Lower leg skin (tissue), 4 donors: Measurements from ENCODE around the gene ADGRV1. TPM values are rescaled to one million over a fixed set of nuclear protein-coding genes. Genes with fewer than 3 reads are reported as not detected.
"Not testable (repeated sequence)": the region's sequence is repeated elsewhere in the genome, so short reads cannot be mapped to it uniquely, and the experiment has no call there.

ENCODE experiments used
- DNase-seq, 2 donors: peaks; one replicate each; pipeline ENCODE4 v3.0.0-alpha.2; 2019; ENCODE audit warnings: low spot score in 2 of 2
- H3K4me3 ChIP-seq: fragments of 200-600 bp; sonication (generic); 2 replicates; pipeline ENCODE4 v1.5.1; 2017; ENCODE audit warnings: mild to moderate bottlenecking, low read depth; ENCODE audit not compliant: poor library complexity, severe bottlenecking
- POLR2A ChIP-seq, 2 donors: fragments of 450-650 bp; IDR thresholded peaks; one replicate each; pipeline ENCODE4 v1.6.1; 2016 to 2017; ENCODE audit warnings: antibody characterized with exemption in 2 of 2, mild to moderate bottlenecking in 1 of 2, moderate library complexity in 1 of 2
- WGBS, 2 donors: methylation state at CpG; one replicate each; pipeline ENCODE4 v1.1.5; 2018; 5-methylcytosine and 5-hydroxymethylcytosine counted together
- intact Hi-C: fragments of 100-400 bp; cut with DNase I; formaldehyde crosslinking; loops from one replicate; pipeline ENCODE4 v1.15.0; 2023; ENCODE audit warnings: low total_unique reads
- total RNA-seq, 4 donors: library from RNA; depleted of rRNA; stranded (reverse); fragments of >200 nt; gene quantifications; one replicate each; pipeline ENCODE4 v1.1.0, GENCODE V29; 2016
- TF ChIP-seq, protein P1 (sequence below), 3 donors: fragments of 450-650 bp; IDR thresholded peaks; one replicate each; pipeline ENCODE4 v1.5.1; 2016; ENCODE audit warnings: antibody characterized with exemption in 3 of 3, mild to moderate bottlenecking in 3 of 3, moderate library complexity in 2 of 3

ADGRV1 gene
- total RNA-seq, 4 donors from 2014 or later, result 1.2 to 4.0 (median 2.7) TPM

GRCh38 chr5:90682278-90682677, 123.7 kb downstream of the ADGRV1 start:
- intact Hi-C loops, result no loop called here
- 89 to 91% methylated on average over 2 of the region's 2 CpGs for WGBS, 2 donors
- DNase-seq, result no peak
- H3K4me3 ChIP-seq, result no peak overlapping the region
- TF ChIP-seq, protein P1, sequence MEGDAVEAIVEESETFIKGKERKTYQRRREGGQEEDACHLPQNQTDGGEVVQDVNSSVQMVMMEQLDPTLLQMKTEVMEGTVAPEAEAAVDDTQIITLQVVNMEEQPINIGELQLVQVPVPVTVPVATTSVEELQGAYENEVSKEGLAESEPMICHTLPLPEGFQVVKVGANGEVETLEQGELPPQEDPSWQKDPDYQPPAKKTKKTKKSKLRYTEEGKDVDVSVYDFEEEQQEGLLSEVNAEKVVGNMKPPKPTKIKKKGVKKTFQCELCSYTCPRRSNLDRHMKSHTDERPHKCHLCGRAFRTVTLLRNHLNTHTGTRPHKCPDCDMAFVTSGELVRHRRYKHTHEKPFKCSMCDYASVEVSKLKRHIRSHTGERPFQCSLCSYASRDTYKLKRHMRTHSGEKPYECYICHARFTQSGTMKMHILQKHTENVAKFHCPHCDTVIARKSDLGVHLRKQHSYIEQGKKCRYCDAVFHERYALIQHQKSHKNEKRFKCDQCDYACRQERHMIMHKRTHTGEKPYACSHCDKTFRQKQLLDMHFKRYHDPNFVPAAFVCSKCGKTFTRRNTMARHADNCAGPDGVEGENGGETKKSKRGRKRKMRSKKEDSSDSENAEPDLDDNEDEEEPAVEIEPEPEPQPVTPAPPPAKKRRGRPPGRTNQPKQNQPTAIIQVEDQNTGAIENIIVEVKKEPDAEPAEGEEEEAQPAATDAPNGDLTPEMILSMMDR (IDR thresholded peaks at IDR 0.05), result no peak
- TF ChIP-seq POLR2A (IDR thresholded peaks at IDR 0.05), result no peak

DNA sequence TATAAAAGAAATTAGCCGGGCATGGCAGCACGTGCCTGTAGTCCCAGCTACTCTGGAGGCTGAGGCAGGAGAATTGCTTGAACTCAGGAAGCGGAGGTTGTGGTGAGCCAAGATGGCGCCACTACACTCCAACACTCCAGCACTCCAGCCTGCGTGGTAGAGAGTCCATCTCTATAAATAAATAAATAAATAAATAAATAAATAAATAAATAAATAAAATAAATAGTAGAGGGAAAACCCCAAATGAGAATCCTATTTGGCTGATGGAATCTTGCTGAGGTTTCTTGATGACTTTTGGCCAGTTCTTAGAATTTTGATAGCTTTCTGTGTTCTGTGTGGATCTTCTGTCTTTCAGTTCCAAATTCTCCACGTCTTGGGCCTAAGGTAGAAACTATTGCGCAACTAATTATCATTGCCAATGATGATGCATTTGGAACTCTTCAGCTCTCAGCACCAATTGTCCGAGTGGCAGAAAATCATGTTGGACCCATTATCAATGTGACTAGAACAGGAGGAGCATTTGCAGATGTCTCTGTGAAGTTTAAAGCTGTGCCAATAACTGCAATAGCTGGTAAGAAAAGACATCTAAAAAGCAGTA, 126.9 kb downstream of the ADGRV1 start:
- no peak for DNase-seq
- H3K4me3 ChIP-seq, result no peak overlapping the region
- intact Hi-C loops, result no loop called here
- no peak for TF ChIP-seq POLR2A (IDR thresholded peaks at IDR 0.05)
- TF ChIP-seq, protein P1 (IDR thresholded peaks at IDR 0.05), result no peak
- WGBS, 2 donors, result 86 to 88% methylated on average over 8 of the region's 8 CpGs

GRCh38 chr5:90686363-90686762, 127.8 kb downstream of the ADGRV1 start:
- WGBS, 2 donors, result 93% methylated on average over 2 of the region's 2 CpGs; no CpG with 5 or more reads in 1 of the 2 donors
- intact Hi-C loops, H3K4me3 ChIP-seq, DNase-seq: not testable (repeated sequence)

DNA sequence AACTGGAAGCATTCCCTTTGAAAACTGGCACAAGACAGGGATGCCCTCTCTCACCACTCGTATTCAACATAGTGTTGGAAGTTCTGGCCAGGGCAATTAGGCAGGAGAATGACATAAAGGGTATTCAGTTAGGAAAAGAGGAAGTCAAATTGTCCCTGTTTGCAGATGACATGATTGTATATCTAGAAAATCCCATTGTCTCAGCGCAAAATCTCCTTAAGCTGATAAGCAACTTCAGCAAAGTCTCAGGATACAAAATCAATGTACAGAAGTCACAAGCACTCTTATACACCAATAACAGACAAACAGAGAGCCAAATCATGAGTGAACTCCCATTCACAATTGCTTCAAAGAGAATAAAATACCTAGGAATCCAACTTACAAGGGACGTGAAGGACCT, 128.9 kb downstream of the ADGRV1 start:
- H3K4me3 ChIP-seq, intact Hi-C loops, DNase-seq: not testable (repeated sequence)
- WGBS, 2 donors, result 92% methylated on average over 2 of the region's 3 CpGs

DNA sequence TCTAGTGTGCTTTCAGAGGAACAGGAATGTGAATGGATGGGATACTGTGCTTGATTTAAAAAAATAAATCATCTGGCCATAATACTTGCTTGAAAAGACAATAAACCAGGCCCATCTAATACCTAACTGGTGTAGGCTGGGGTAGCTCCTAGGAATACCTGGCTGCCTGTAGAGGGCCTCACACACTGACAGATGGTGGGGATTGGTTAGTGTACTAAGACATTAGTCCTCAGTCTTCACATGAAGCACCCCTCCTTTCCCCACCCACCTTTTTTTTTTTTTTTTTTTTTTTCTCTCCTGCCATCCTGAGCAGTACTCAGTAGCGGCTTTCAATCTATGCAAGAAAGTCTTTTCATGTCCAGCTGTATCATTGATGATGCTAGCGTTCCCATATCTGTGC, 130.5 kb downstream of the ADGRV1 start:
- no peak overlapping the region for H3K4me3 ChIP-seq
- intact Hi-C loops, result no loop called here
- no peak for TF ChIP-seq POLR2A (IDR thresholded peaks at IDR 0.05)
- TF ChIP-seq, protein P1 (IDR thresholded peaks at IDR 0.05), result no peak
- WGBS, 2 donors, result 78 to 83% methylated on average over 2 of the region's 2 CpGs
- DNase-seq, result no peak

GRCh38 chr5:90690307-90690706, 131.7 kb downstream of the ADGRV1 start:
- no peak for DNase-seq
- intact Hi-C loops, result no loop called here
- TF ChIP-seq, protein P1 (IDR thresholded peaks at IDR 0.05), result no peak
- no peak for TF ChIP-seq POLR2A (IDR thresholded peaks at IDR 0.05)
- H3K4me3 ChIP-seq, result no peak overlapping the region

GRCh38 chr5:90691533-90691932, 132.9 kb downstream of the ADGRV1 start:
- no peak overlapping the region for H3K4me3 ChIP-seq
- intact Hi-C loops, result no loop called here
- TF ChIP-seq, protein P1 (IDR thresholded peaks at IDR 0.05), result no peak
- no peak for TF ChIP-seq POLR2A (IDR thresholded peaks at IDR 0.05)
- DNase-seq, result no peak
- WGBS, 2 donors, result 79 to 81% methylated on average over 4 of the region's 4 CpGs
